AML-193 (cell line): Measurements from ENCODE around the gene ARHGEF12.

Source experiments
- DNase-seq, 2 experiments: peaks; one replicate each; lab custom pipeline; 2025; lab: John Stamatoyannopoulos, UW

The ARHGEF12 gene

GRCh38 chr11:120538707-120539106 lies 202.5 kb downstream of the ARHGEF12 start:
- no peak for DNase-seq
